ENCODE data around the gene PSMC2. TPM values are rescaled to one million over a fixed set of nuclear protein-coding genes. Genes with fewer than 3 reads are reported as not detected.

The PSMC2 gene
- total RNA-seq, 1 experiment from 2014 or later: 128 TPM

- H3K9ac ChIP-seq (ENCODE audit: extremely low read depth, insufficient read length, low read length): no peak overlapping the region
Measured at GRCh38 chr7:103396471-103396870, 49.0 kb downstream of the PSMC2 start.

More at GRCh38 chr7:103396471-103396870, 49.0 kb downstream of the PSMC2 start:
- Histone ChIP-seq H3K27ac (ENCODE audit: insufficient read length, low read depth, low read length) (no peak overlapping the region), H4K20me1 (ENCODE audit: control insufficient read depth, insufficient read depth, insufficient read length) (no peaks in the 10 kb centered on the region), H2BK120ac (ENCODE audit: low read depth, low read length, poor library complexity, severe bottlenecking) (no peak overlapping the region), H3K4me1 (ENCODE audit: insufficient read depth, low read length) (no peaks in the 10 kb centered on the region), H2BK5ac (ENCODE audit: insufficient read length, low read length) (no peak overlapping the region), H3K56ac (ENCODE audit: insufficient read length, low read depth, low read length) (no peak overlapping the region), H3T11ph (ENCODE audit: low read length) (no peak overlapping the region), H2BK12ac (ENCODE audit: insufficient read length, low read depth, low read length) (no peak overlapping the region), H3K79me1 (ENCODE audit: insufficient read depth, low read depth, low read length, poor library complexity, severe bottlenecking) (no peaks in the 10 kb centered on the region), H4K8ac (replicated peaks; ENCODE audit: insufficient read length, low read depth, low read length) (no peak overlapping the region), H3K14ac (ENCODE audit: insufficient read depth, low read length) (no peak overlapping the region), H2BK20ac (ENCODE audit: low read depth, low read length, poor library complexity, severe bottlenecking) (no peak overlapping the region), H3K27me3 (ENCODE audit: insufficient read depth, low read length) (no peaks in the 10 kb centered on the region), H3K9me3 (ENCODE audit: control insufficient read depth, low read depth, low read length) (no peaks in the 10 kb centered on the region), H2AK5ac (ENCODE audit: insufficient read length, low read length) (no peak overlapping the region), H3K4ac (ENCODE audit: low read depth, low read length) (no peak overlapping the region), H4K91ac (ENCODE audit: insufficient read length, low read depth, low read length) (no peak overlapping the region), H3K18ac (ENCODE audit: insufficient read length, low read depth, low read length) (no peak overlapping the region), H3K79me2 (ENCODE audit: insufficient read depth, low read length) (no peaks in the 10 kb centered on the region), H3K23ac (ENCODE audit: insufficient read length, low read depth, low read length) (no peak overlapping the region), H4K5ac (ENCODE audit: insufficient read length, low read depth, low read length) (no peak overlapping the region), H2AFZ (ENCODE audit: low read length) (no peak overlapping the region), H3K23me2 (ENCODE audit: insufficient read length, low read depth, low read length, poor library complexity, severe bottlenecking) (no peaks in the 10 kb centered on the region), H3K4me2 (ENCODE audit: insufficient read depth, insufficient read length, low read length) (no peak overlapping the region), H2BK15ac (ENCODE audit: low read depth, low read length) (no peak overlapping the region)
- no peaks in the 10 kb centered on the region for H3K36me3 Mint-ChIP-seq (ENCODE audit: insufficient read depth in 1 of 3, low read depth in 3 of 3)
- no CpG with 5 or more reads among the region's 8 CpGs for WGBS (ENCODE audit: extremely low coverage, insufficient read length, low lambda C conversion rate)
- H3K4me1 Mint-ChIP-seq: no peaks in the 10 kb centered on the region
- H3K27me3 Mint-ChIP-seq (ENCODE audit: low read depth): peaks cover 4% of the 10 kb centered on the region; the same call in 1 of the 2 replicates
- DNase-seq: no peak
- H3K9me3 Mint-ChIP-seq: peaks cover 4 to 5% of the 10 kb centered on the region in 2 experiments; a peak in 2 of 5 replicates
- H3K4me3 Mint-ChIP-seq: no peak overlapping the region
- TF ChIP-seq CTCF (conservative IDR thresholded peaks at IDR 0.05): no peak
- H3K27ac Mint-ChIP-seq: no peak overlapping the region
